ENCODE measurements around the gene PEX11A. TPM values are rescaled to one million over a fixed set of nuclear protein-coding genes. Genes with fewer than 3 reads are reported as not detected.
A peak's percentile ranks its signal among the peaks of the same experiment; 100 is the strongest.

The PEX11A gene
- 4.0 and 5.0 TPM in 2 replicates for total RNA-seq

GRCh38 chr15:89690276-89691218 lies at the start of gene PEX11A, which contains the start of gene WDR93:
PEX11A (minus strand) TSS chr15:89690754; CDS start chr15:89690632, 122 bp downstream.
WDR93 (plus strand) TSS chr15:89690811; CDS start chr15:89701747, 10,936 bp downstream.
- Histone ChIP-seq H3K4me3 (ENCODE audit: insufficient read depth, low read length) (peak within 1 kb of the TSS; percentile 95), H3K79me2 (ENCODE audit: insufficient read depth, low read length) (no peaks in the 10 kb centered on the region), H3K36me3 (ENCODE audit: insufficient read depth, low read length) (no peaks in the 10 kb centered on the region), H3K4me1 (ENCODE audit: insufficient read depth, low read length) (no peaks in the 10 kb centered on the region), H4K20me1 (ENCODE audit: insufficient read depth, low read length) (no peaks in the 10 kb centered on the region), H2AFZ (ENCODE audit: low read length) (peak within 1 kb of the TSS; percentile 99), H3K27me3 (ENCODE audit: insufficient read depth, low read length) (peaks cover 6% of the 10 kb centered on the region), H3K4me2 (ENCODE audit: insufficient read depth, low read length) (peak within 1 kb of the TSS; percentile 85), H3K9me3 (ENCODE audit: low read depth, low read length) (no peaks in the 10 kb centered on the region), H3K27ac (ENCODE audit: low read depth, low read length) (peak within 1 kb of the TSS; percentile 9)
- peak; percentile 89 for DNase-seq (ENCODE audit: insufficient read length, low spot score, missing footprints)
- TF ChIP-seq CTCF (IDR thresholded peaks at IDR 0.05; ENCODE audit: extremely low read depth, low read depth, low read length), result no peak

DNA sequence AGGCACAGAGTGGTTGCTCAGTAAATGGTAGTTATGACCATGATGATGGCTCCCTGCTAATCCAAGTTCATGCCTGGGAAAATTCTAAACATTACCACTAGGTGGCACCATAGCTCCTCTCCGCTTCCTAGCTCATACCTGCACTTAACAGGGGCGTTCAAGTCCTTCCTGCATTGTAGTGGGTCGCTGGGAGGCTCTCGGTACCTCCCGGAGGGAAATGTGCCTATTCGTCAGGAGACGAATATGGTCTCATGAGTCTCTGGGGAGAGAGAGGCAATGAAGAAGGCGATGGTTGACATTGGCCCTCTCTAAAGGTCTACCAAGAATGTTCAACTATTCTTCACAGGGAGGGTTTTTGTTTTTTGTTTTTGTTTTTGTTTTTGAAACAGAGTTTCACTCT lies 49.6 kb upstream of the PEX11A start:
- Histone ChIP-seq H3K27me3 (ENCODE audit: insufficient read depth, low read length) (peaks cover 14% of the 10 kb centered on the region), H3K4me3 (ENCODE audit: insufficient read depth, low read length) (no peak overlapping the region), H3K9me3 (ENCODE audit: low read depth, low read length) (no peaks in the 10 kb centered on the region), H3K4me2 (ENCODE audit: insufficient read depth, low read length) (peak overlapping the region; percentile 57), H3K79me2 (ENCODE audit: insufficient read depth, low read length) (no peaks in the 10 kb centered on the region), H2AFZ (ENCODE audit: low read length) (peak overlapping the region; percentile 89), H3K4me1 (ENCODE audit: insufficient read depth, low read length) (peaks cover 3% of the 10 kb centered on the region), H3K36me3 (ENCODE audit: insufficient read depth, low read length) (no peaks in the 10 kb centered on the region), H3K27ac (ENCODE audit: low read depth, low read length) (no peak overlapping the region), H4K20me1 (ENCODE audit: insufficient read depth, low read length) (no peaks in the 10 kb centered on the region)
- TF ChIP-seq CTCF (IDR thresholded peaks at IDR 0.05; ENCODE audit: extremely low read depth, low read depth, low read length), result peak; percentile 92
- DNase-seq (ENCODE audit: insufficient read length, low spot score, missing footprints), result peak; percentile 96

GRCh38 chr15:89735773-89736172 lies 45.2 kb upstream of the PEX11A start:
- peaks cover 38% of the 10 kb centered on the region for H3K27me3 ChIP-seq (ENCODE audit: insufficient read depth, low read length)
- no peak overlapping the region for H3K4me2 ChIP-seq (ENCODE audit: insufficient read depth, low read length)
- no peak overlapping the region for H2AFZ ChIP-seq (ENCODE audit: low read length)
- H3K9me3 ChIP-seq (ENCODE audit: low read depth, low read length), result no peaks in the 10 kb centered on the region
- peaks cover 3% of the 10 kb centered on the region for H3K4me1 ChIP-seq (ENCODE audit: insufficient read depth, low read length)
- no peaks in the 10 kb centered on the region for H3K36me3 ChIP-seq (ENCODE audit: insufficient read depth, low read length)
- no peak overlapping the region for H3K27ac ChIP-seq (ENCODE audit: low read depth, low read length)
- no peak overlapping the region for H3K4me3 ChIP-seq (ENCODE audit: insufficient read depth, low read length)
- H3K79me2 ChIP-seq (ENCODE audit: insufficient read depth, low read length), result no peaks in the 10 kb centered on the region
- no peak for DNase-seq (ENCODE audit: insufficient read length, low spot score, missing footprints)
- no peak for TF ChIP-seq CTCF (IDR thresholded peaks at IDR 0.05; ENCODE audit: extremely low read depth, low read depth, low read length)
- no peaks in the 10 kb centered on the region for H4K20me1 ChIP-seq (ENCODE audit: insufficient read depth, low read length)
